Motor neuron (in vitro differentiated cells): ENCODE results near the gene SERPINI1. TPM values are rescaled to one million over a fixed set of nuclear protein-coding genes. Genes with fewer than 3 reads are reported as not detected.

Experiments used
- ATAC-seq, 8 experiments: fragments of 200-7000 bp; cut with Tn5 transposase; replicated peaks in 6 of 8; 2 replicates each; pipeline ENCODE4 v1.8.0; 2021; ENCODE audit warnings: mild to moderate bottlenecking in 8 of 8, moderate library complexity in 8 of 8
- H3K27ac ChIP-seq, 2 donors: fragments of 250-450 bp; sonication (Bioruptor Pico); 2 replicates each; pipeline ENCODE4 v1.9.0; 2021; ENCODE audit warnings: antibody characterized with exemption in 2 of 2, mild to moderate bottlenecking in 2 of 2, moderate library complexity in 1 of 2
- H3K4me1 ChIP-seq, 2 donors: fragments of 250-450 bp; sonication (Bioruptor Pico); replicated peaks in 1 of 2; 2 replicates each; pipeline ENCODE4 v1.6.1; 2021; ENCODE audit warnings: antibody characterized with exemption in 2 of 2, mild to moderate bottlenecking in 2 of 2, moderate library complexity in 1 of 2
- H3K4me3 ChIP-seq, 5 donors: fragments of 250-450 bp; sonication (Bioruptor Pico); 2 replicates each; pipeline ENCODE4 v1.9.0; 2021; ENCODE audit warnings: antibody characterized with exemption in 5 of 5, mild to moderate bottlenecking in 5 of 5, moderate library complexity in 4 of 5
- WGBS, 10 experiments: fragments of 450-650 bp; shearing (Covaris generic); methylation state at CpG; one replicate each; pipeline ENCODE4 v1.0.0; 2022; 5-methylcytosine and 5-hydroxymethylcytosine counted together
- in situ Hi-C, 9 experiments: fragments of 400-800 bp; cut with MboI; loops; one replicate each; pipeline ENCODE4 v1.15.0; 2021; ENCODE audit warnings: low sequenced_read_pairs in 9 of 9, low pct_unique_long_range_greater_than_20kb in 2 of 9; ENCODE audit not compliant: unreplicated experiment in 9 of 9
- total RNA-seq, 8 experiments: library from RNA; unstranded; fragments of 300-600 nt; gene quantifications; 2 replicates each; pipeline versions ENCODE4 v1.2.3 to v1.2.4, GENCODE V29; 2022

The SERPINI1 gene
- total RNA-seq, 8 experiments from 2014 or later, result 1.2 to 29.9 (median 10.7) TPM

DNA sequence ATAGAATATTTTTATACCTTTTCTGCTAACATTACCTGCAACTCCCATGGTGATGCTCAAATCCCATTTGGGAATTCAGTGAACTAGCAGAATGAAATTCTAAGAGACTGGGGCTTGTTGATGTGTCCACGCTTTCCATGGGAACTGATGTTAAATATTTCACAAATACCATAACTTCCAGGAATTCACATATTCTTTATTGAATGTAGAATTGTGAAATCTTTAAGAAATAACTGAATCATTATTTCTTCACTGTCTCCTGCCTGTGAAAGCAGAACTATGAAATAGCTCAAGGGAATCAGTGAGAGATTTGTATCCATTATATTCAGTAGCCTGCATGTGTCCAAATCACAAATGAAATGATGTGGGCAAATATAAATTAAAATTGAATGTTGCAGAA lies 130.8 kb downstream of the SERPINI1 start:
- ATAC-seq, result peak in 1 of 8 experiments; percentile 26
- H3K27ac ChIP-seq, result no peak overlapping the region
- peaks cover 0 to 15% of the 10 kb centered on the region in 2 donors for H3K4me1 ChIP-seq
- no peak overlapping the region for H3K4me3 ChIP-seq
- 50 to 100% (median 89%) methylated on average over 1 of the region's 1 CpG; no CpG with 5 or more reads in 6 of the 10 experiments for WGBS, 10 experiments
- in situ Hi-C loops, result no loop called here

DNA sequence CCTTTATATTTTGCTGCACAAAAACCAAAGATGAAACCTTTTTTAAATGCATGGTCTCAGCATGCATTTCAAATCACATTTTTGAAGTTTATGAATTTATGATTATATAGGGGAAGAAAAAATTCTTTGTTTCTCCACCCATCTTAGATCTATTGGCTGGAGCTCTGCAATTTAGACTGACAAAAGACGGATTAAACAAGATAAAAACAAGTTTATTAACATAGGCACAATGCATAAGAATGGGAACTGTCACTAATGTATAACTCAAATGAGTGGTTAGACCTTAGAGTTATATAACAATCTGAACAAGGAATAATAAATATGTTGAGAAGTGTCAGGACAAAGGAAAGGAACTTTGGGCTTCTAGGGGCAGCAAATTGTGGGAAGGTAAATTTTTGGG lies 132.5 kb downstream of the SERPINI1 start:
- WGBS, 10 experiments, result 0 to 94% (median 48%) methylated on average over 1 of the region's 1 CpG; no CpG with 5 or more reads in 2 of the 10 experiments
- Histone ChIP-seq H3K27ac (no peak overlapping the region), H3K4me3 (no peak overlapping the region), H3K4me1 (peaks cover 6 to 23% of the 10 kb centered on the region in 2 donors)
- ATAC-seq, result no peak
- in situ Hi-C loops, result no loop called here

DNA sequence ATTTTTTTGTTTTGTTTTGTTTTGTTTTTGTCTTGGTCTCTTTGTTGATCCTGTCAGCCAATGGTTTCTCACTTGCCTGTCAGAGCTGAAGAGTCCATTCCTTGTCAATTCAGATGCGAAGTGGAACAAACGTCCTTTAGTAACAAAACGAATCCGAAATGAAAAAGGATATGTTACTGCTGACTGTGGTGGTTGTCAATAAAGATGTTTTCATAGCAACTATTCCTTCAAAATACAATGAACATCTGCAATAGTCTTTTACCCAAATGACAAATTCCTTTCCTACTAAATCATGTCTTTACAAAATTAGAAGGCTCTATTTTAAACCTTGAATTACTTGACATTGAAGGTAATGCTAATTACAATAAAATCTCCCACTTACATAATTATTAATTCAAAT lies 134.7 kb downstream of the SERPINI1 start:
- peaks cover 6 to 23% of the 10 kb centered on the region in 2 donors for H3K4me1 ChIP-seq
- H3K27ac ChIP-seq, result no peak overlapping the region
- no peak for ATAC-seq
- H3K4me3 ChIP-seq, result no peak overlapping the region
- in situ Hi-C loops, result no loop called here
- WGBS, 10 experiments, result 0 to 73% (median 59%) methylated on average over 2 to 4 of the region's 4 CpGs

DNA sequence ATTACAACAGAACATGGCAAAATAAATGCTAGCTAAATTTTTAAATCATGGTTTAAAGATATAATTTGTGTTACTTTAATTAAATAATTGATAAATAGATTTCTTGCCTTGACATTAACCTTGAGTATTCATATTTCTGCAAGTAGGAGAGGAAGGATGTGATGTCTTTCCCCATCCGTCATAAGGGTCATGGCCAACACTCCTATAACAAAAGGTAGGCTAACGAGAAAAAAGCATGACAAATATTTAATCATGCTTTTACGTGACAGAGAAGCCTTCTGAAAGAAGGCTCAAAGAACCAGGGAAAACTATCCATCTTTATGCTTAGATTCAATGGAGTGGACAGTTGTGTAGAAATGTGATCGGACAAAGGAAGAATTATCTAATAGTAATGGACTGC lies 135.2 kb downstream of the SERPINI1 start:
- H3K27ac ChIP-seq, result no peak overlapping the region
- 44 to 89% (median 79%) methylated on average over 1 to 4 of the region's 4 CpGs; no CpG with 5 or more reads in 2 of the 10 experiments for WGBS, 10 experiments
- H3K4me1 ChIP-seq, result peaks cover 6 to 23% of the 10 kb centered on the region in 2 donors
- ATAC-seq, result peak in 1 of 8 experiments; percentile 59
- H3K4me3 ChIP-seq, result no peak overlapping the region
- in situ Hi-C loops, result no loop called here

DNA sequence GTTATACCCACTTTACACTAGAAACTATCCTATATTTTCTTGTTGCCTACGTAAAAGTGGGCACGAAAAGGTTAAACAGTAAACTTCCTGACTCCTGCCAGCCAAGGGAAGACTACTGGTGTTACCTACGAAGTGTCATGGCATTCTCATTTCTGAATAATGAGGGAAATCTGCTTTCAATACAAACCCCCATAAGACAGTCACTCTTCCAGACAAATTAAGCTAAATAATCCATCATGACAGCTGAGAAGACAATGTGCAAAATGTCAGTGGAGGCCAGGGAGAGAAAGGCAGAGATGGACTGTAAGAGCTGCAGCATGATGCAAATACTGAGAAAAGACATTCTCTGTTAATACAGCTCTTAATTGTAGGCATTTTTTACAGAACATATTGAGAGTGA lies 136.5 kb downstream of the SERPINI1 start:
- Histone ChIP-seq H3K4me3 (no peak overlapping the region), H3K4me1 (peaks cover 6 to 23% of the 10 kb centered on the region in 2 donors), H3K27ac (no peak overlapping the region)
- in situ Hi-C loops, result no loop called here
- WGBS, 10 experiments, result 10 to 100% (median 39%) methylated on average over 1 to 3 of the region's 3 CpGs; no CpG with 5 or more reads in 2 of the 10 experiments
- peak in 2 of 8 experiments; percentile 19 to 35 for ATAC-seq

DNA sequence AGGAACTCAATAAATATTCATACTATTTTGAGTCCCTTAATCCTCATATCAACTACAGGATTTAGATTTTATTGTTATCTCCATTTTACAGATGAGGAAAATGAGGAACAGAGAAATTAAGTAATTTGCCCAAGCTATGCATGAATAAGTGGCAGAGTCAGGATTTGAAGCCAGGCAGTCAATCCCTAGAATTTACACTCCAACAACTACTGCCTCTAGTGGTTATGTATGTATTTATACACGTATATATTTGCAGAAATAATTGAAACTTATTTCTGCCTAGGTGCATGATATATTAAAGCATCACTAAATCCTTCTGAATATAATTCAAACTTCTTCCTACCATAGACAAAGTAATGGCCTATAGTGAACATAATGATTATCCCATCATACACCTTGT lies 137.4 kb downstream of the SERPINI1 start:
- in situ Hi-C loops, result no loop called here
- WGBS, 10 experiments, result 0 to 75% (median 47%) methylated on average over 1 of the region's 1 CpG; no CpG with 5 or more reads in 4 of the 10 experiments
- H3K27ac ChIP-seq, result no peak overlapping the region
- ATAC-seq, result no peak
- H3K4me3 ChIP-seq, result no peak overlapping the region
- H3K4me1 ChIP-seq, result peaks cover 6 to 23% of the 10 kb centered on the region in 2 donors

DNA sequence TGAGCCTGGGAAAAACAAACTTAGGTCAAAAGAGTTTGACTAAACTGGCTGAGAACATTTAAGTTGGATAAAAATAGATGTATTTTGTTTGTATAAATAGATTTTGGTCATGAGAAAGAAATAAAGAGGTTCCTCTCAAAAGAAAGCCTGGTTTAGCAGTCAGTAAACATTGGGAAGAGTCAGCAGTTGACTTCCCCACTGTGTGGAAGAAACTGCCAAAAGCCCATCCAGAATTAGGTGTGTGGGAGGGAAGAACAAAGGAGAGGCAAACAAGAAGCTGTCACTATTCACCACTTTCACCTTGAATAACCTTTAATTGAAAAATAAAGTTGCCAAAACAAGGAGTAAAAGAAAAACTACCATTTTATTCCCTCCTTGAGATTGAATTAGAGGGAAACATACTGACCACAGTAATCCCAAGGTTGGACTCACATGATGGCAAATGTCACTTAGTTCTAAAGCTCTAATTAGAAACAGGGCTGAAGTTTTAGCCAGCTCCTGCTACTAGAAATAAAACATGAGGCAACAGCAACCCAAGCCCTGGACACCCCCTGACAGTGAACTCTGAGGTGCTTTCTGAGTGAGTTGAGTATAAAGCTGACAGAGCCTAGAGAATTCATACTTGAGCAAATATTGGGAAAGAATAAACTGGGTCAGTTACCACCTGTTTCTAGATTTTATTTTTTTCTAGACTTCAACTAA lies 139.3 kb downstream of the SERPINI1 start:
- peak in 3 of 8 experiments; percentile 42 to 77 (median 55) for ATAC-seq
- no peak overlapping the region for H3K27ac ChIP-seq
- in situ Hi-C loops, result loop anchor here in 4 of 9 experiments (25.0 kb wide), 2 partner anchors 463 to 488 kb away; partner anchors contain the start of gene ZBBX (in 2 of the 4)
- H3K4me3 ChIP-seq, result no peak overlapping the region
- H3K4me1 ChIP-seq, result peaks cover 6 to 23% of the 10 kb centered on the region in 2 donors

Other genes with a start within 250 kb of the SERPINI1 start
- 10 to 100 TPM in 1 of 8 experiments, 1 to 10 TPM in 3, under 1 TPM in 2, not detected in 2; 0.46 to 60.4 (median 1.6) TPM for gene WDR49, start 81.8 kb upstream of the SERPINI1 start, total RNA-seq
- 10 to 100 TPM; 28.9 to 77.8 (median 37.5) TPM for gene PDCD10, start 829 bp upstream of the SERPINI1 start, total RNA-seq